OCI-LY3 (cell line): ENCODE measurements around the gene PACRG.

Source experiments
- EZH2phosphoT487 ChIP-seq: fragments of 200-600 bp; shearing (Covaris generic); IDR thresholded peaks from 2 replicates; pipeline ENCODE4 v1.6.1; 2018; ENCODE audit warnings: antibody characterized with exemption, mixed run types, low read depth
- TF ChIP-seq, protein P1 (sequence below): fragments of 200-600, 300-600 bp; sonication (generic); IDR thresholded peaks from 2 replicates; pipeline ENCODE4 v1.5.1; 2014; ENCODE audit warnings: antibody characterized with exemption, low read length, low read depth

DNA sequence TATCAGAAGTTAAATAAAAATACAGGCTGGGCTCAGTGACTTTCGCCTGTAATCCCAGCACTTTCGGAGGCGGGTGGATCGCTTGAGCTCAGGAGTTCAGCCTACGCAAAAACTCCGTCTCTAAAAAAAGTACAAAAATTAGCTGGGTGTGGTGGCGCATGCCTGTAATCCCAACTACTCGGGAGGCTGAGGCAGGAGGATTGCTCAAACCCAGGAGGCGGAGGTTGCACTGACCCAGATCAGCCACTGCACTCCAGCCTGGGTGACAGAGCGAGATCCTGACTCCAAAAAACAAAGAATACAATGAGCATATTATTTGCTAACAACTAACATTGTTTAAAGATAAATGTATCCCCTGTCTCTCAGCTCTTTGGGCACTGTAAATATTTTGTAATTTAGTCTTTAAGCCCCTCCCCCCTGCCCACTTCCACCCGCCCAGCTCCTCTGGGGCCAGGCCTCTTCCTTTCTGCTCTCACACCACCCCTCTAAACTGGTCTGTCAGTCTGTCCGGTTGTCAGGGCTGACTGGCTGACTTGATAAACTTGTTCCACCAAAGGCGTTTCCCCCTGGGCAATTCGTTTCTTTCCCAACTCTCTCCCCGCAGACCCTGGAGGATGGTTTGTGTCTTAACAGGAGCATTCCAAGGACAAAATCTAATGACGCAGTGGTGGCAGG, 624.4 kb downstream of the PACRG start:
- TF ChIP-seq, protein P1, sequence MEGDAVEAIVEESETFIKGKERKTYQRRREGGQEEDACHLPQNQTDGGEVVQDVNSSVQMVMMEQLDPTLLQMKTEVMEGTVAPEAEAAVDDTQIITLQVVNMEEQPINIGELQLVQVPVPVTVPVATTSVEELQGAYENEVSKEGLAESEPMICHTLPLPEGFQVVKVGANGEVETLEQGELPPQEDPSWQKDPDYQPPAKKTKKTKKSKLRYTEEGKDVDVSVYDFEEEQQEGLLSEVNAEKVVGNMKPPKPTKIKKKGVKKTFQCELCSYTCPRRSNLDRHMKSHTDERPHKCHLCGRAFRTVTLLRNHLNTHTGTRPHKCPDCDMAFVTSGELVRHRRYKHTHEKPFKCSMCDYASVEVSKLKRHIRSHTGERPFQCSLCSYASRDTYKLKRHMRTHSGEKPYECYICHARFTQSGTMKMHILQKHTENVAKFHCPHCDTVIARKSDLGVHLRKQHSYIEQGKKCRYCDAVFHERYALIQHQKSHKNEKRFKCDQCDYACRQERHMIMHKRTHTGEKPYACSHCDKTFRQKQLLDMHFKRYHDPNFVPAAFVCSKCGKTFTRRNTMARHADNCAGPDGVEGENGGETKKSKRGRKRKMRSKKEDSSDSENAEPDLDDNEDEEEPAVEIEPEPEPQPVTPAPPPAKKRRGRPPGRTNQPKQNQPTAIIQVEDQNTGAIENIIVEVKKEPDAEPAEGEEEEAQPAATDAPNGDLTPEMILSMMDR: no peak
- TF ChIP-seq EZH2phosphoT487: no peak
